D721Med (cell line): Measurements from ENCODE around the gene SLC6A19.

ENCODE experiments used
- DNase-seq: peaks from one replicate; pipeline ENCODE4 v3.0.0; 2011; ENCODE audit warnings: low spot score; ENCODE audit not compliant: insufficient read length
- FAIRE-seq: peaks from 2 replicates; lab custom pipeline; 2011; peaks lifted over from hg19 to GRCh38; lab: Jason Lieb, UNC
- CTCF ChIP-seq: IDR thresholded peaks from 2 replicates; pipeline ENCODE4 v1.5.1; 2012; ENCODE audit warnings: mild to moderate bottlenecking, control low read depth; ENCODE audit not compliant: insufficient read depth; ENCODE audit errors: missing control alignments

Gene SLC6A19

DNA sequence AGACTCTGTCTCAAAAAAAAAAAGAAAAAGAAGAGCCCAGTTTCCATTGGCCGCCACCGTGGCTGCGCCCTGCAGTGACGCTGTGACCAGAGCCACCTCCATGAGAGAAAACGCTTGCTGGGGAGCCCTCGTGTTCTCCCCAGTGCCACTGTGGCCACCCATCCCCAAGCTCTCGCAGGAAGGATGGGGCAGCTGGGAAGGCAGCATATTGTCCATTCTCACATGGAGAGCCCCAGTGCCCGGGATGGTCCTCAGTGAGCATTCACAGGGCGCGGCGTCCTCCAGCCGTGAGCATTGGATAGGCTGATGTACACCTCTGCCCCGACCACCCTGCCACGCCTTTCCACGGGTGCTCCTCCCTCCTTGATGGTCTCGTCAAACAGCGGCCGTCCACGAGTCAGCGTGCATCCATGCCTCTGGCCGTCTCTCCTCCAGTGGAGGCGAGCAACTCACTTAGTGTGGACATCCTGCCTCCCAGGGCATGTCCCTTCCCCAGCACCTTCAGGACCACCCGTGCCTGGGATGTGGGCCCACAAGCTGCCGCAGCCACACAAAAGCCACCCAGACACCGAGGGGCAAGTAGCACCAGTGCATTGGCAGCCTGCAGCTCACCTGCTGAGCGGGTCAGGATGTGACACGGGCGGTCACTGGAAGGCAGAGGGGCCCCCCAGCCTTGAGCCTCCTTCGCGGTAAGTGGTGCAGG is 23.4 kb upstream of the SLC6A19 start:
- FAIRE-seq (no peak), DNase-seq (no peak)
- no peak for TF ChIP-seq CTCF

DNA sequence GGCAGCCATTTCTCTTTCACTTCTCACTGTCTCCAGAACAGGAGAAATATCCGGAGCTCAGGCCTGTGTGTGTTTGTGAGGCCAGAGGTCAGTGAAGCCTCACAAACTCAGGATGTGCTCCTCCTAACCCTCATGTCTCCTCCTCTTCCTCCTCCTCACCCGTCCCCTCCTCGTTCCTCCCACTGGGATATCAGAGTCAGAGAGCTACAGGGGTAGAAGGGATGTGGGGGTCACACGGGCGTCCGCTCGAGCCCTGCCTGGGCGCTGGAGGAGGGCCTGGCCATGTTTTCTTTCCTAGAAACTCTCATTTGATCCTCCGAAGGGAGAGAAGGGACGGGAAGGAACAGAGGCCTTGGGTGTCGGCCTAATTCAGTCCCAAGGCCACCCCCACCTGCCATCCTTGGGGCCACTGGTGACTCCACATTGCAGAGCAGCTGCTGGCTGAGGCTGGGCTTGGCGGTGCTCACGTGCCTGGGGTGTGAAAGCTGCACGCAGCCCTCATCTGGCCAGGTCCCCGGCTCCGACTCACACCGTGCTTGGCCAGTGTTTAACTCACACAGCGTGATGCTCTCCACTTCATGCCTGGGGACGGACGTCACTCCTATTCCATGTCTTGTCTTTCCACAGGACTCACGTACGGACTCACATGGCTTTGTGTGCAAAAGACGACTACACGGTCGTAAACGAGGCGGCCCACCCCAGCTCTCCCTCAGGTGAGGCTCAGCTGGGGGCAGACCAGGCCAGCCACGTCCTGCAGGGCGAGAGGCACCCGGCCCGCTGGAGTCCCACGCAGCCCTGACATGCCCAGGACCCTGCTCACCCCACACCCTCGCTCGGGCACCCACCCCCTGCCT is 22.6 kb upstream of the SLC6A19 start:
- FAIRE-seq (no peak), DNase-seq (no peak)
- TF ChIP-seq CTCF, result no peak

GRCh38 chr5:1179383-1179715 is 22.0 kb upstream of the SLC6A19 start:
- no peak for DNase-seq
- no peak for TF ChIP-seq CTCF
- FAIRE-seq, result no peak

GRCh38 chr5:1180096-1180495 is 21.3 kb upstream of the SLC6A19 start:
- no peak for FAIRE-seq
- DNase-seq, result no peak
- TF ChIP-seq CTCF, result no peak

DNA sequence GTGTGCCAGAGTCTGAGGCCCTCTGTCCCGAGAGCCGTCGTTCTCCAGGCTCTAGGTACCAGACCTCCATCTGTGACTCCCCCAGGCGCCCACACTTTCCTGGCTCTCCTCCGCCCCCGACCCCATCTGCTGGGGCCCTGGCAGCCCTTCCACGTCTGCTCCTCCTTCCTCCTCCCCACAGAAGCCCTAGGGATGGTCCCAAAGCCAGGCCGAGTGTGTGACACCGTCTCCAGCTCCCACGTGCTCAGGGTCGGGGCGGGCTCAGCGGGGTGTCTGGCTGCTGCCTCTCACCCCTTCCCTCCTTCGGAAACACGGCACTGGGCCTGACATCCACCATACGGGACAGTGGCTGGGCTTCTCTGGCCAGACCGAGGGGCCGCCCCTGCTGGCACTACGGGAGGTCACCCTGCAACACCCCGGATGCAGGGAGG is 20.5 kb upstream of the SLC6A19 start:
- DNase-seq (no peak), FAIRE-seq (no peak)
- no peak for TF ChIP-seq CTCF

DNA sequence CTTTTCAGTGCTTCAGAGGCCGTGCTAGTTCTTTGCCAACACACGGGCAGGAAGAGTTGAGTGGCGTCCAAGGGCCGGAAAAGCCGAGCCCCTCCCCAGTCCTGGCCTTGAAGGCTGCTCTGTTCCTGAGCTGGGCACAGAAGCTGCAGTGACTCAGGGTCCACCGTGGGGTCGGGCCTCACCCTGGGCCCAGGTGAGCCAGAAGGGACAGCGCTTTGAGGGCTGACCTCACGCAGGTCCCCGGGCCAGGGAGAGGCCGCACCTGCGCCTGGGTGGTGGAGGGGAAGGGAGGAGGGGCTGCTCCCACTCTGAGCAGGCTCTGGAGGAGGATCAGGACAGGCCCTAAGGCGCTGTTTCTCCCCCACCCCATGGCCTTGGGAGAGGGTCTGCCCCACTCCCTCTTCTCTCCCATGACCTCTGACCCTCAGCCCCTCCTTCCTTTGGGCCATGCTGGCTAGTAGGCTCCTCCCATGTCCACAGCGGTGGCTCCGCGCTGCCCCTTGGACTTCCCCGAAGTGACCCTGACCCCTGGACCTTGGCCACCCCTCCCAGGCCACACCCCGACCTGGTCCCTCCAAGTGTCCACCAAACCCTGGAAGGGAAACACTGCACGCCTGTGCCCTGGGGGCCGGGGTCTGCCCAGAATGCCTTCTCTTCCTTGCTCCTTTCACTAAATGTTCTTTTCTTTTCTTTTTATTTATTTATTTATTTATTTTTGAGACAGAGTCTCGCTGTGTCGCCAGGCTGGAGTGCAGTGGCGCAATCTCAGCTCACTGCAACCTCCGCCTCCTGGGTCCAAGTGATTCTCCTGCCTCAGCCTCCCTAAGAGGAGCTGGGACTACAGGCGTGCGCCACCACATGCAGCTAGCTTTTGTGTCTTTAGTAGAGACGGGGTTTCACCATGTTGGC is 19.7 kb upstream of the SLC6A19 start:
- FAIRE-seq, result no peak
- DNase-seq, result no peak
- no peak for TF ChIP-seq CTCF

GRCh38 chr5:1182360-1182632 is 19.1 kb upstream of the SLC6A19 start:
- TF ChIP-seq CTCF, result no peak
- FAIRE-seq (no peak), DNase-seq (no peak)
